Right lobe of liver (tissue), 6 donors: Measurements from ENCODE around the gene GPR31. TPM values are rescaled to one million over a fixed set of nuclear protein-coding genes. Genes with fewer than 3 reads are reported as not detected.

Source experiments
- ATAC-seq, 4 donors: fragments of 200-7000 bp; cut with Tn5 transposase; one replicate each; pipeline ENCODE4 v1.9.1; 2020; ENCODE audit warnings: mild to moderate bottlenecking in 4 of 4, moderate library complexity in 4 of 4
- DNase-seq, 3 donors: peaks; one replicate each; pipeline ENCODE4 v3.0.0-alpha.2; 2020
- H3K27ac ChIP-seq, 3 donors: fragments of 200-600 bp; one replicate each; pipeline ENCODE4 v1.8.0; 2022
- H3K27me3 ChIP-seq, 2 donors: fragments of 200-600 bp; one replicate each; pipeline ENCODE4 v1.8.0; 2022
- H3K36me3 ChIP-seq, 4 donors: fragments of 200-600 bp; sonication (generic) in 1 of 4; one replicate each; pipeline versions ENCODE4 v1.5.1 to v1.8.0; 2017 to 2022; ENCODE audit warnings: control low read depth in 1 of 4
- H3K4me1 ChIP-seq, 4 donors: fragments of 200-600 bp; sonication (generic) in 1 of 4; one replicate each; pipeline versions ENCODE4 v1.5.1 to v1.8.0; 2017 to 2022; ENCODE audit warnings: control low read depth in 1 of 4
- H3K4me3 ChIP-seq, 3 donors: fragments of 200-600 bp; one replicate each; pipeline ENCODE4 v1.8.0; 2022
- H3K9me3 ChIP-seq, 4 donors: fragments of 200-600 bp; sonication (generic) in 1 of 4; one replicate each; pipeline versions ENCODE4 v1.5.1 to v1.8.0; 2017 to 2022; ENCODE audit warnings: control low read depth in 1 of 4
- POLR2A ChIP-seq: fragments of 450-650 bp; IDR thresholded peaks from one replicate; pipeline ENCODE4 v1.6.1; 2017; ENCODE audit warnings: antibody characterized with exemption, mild to moderate bottlenecking
- WGBS: methylation state at CpG from one replicate; pipeline ENCODE4 v1.1.6; 2018; ENCODE audit warnings: low coverage, low lambda C conversion rate; ENCODE audit not compliant: insufficient coverage; ENCODE audit errors: missing lambda C conversion rate; 5-methylcytosine and 5-hydroxymethylcytosine counted together
- intact Hi-C, 2 donors: fragments of 100-400 bp; cut with DNase I; formaldehyde crosslinking; loops; one replicate each; pipeline versions ENCODE4 v1.11.2 to v1.14.1; 2022
- total RNA-seq, 6 experiments: library from RNA; depleted of rRNA in 2 of 6; stranded (reverse); fragments of >200 nt in 2 of 6; fragmentation: NEBNext Ultra II Directional in 3 of 6; extraction: Animal tissue kit (Norgen Biotek cat#: 25700) in 3 of 6; gene quantifications; one replicate each; pipeline versions ENCODE4 v1.1.0 to v1.2.4, GENCODE V29; 2016 to 2023
- TF ChIP-seq, protein P1 (sequence below), 4 donors: fragments of 200-600 bp in 3 of 4; fragments of 450-650 bp in 1 of 4; IDR thresholded peaks; one replicate each; pipeline versions ENCODE4 v1.5.1 to v1.8.0; 2016 to 2022; ENCODE audit warnings: antibody characterized with exemption in 4 of 4, mild to moderate bottlenecking in 2 of 4
- donor health status: DM: no; HTN: yes; CAD: no.
- donor health status: DM: no; HTN: no; CAD: no.
- donor health status: DM: no; HTN: no; CAD: no.
- donor health status: DM: no; HTN: yes; CAD: no.
- donor health status: DM: no; HTN: yes; CAD: no.

The GPR31 gene
- total RNA-seq, 6 experiments from 2014 or later, result not detected

DNA sequence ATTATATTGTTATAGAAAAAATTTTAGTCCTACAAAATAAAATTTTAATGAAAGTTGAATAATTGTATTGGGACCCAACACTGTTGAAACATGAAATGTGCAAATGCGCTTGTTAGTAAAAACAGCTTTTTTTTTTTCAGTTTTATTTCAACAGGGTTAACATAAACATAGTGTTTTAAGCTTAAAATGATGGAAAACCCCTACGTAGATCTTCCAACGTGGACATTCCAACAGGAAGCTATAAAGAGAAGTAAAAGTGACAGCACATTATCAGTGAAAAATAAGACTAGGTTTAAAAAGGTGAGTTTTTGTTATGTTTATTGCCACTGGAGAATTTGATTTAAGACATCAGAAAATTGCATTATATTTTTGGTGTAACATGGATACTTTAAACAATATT, 6.5 kb upstream of the GPR31 start:
- TF ChIP-seq POLR2A, result no peak
- TF ChIP-seq, protein P1, sequence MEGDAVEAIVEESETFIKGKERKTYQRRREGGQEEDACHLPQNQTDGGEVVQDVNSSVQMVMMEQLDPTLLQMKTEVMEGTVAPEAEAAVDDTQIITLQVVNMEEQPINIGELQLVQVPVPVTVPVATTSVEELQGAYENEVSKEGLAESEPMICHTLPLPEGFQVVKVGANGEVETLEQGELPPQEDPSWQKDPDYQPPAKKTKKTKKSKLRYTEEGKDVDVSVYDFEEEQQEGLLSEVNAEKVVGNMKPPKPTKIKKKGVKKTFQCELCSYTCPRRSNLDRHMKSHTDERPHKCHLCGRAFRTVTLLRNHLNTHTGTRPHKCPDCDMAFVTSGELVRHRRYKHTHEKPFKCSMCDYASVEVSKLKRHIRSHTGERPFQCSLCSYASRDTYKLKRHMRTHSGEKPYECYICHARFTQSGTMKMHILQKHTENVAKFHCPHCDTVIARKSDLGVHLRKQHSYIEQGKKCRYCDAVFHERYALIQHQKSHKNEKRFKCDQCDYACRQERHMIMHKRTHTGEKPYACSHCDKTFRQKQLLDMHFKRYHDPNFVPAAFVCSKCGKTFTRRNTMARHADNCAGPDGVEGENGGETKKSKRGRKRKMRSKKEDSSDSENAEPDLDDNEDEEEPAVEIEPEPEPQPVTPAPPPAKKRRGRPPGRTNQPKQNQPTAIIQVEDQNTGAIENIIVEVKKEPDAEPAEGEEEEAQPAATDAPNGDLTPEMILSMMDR (IDR thresholded peaks at IDR 0.05), result no peak
- Histone ChIP-seq H3K27ac (no peak overlapping the region), H3K27me3 (no peaks in the 10 kb centered on the region), H3K4me1 (no peaks in the 10 kb centered on the region), H3K36me3 (no peaks in the 10 kb centered on the region), H3K4me3 (no peak overlapping the region), H3K9me3 (no peaks in the 10 kb centered on the region)
- DNase-seq, result no peak
- no peak for ATAC-seq
- 57% methylated on average over 3 of the region's 3 CpGs for WGBS
- intact Hi-C loops, result no loop called here

DNA sequence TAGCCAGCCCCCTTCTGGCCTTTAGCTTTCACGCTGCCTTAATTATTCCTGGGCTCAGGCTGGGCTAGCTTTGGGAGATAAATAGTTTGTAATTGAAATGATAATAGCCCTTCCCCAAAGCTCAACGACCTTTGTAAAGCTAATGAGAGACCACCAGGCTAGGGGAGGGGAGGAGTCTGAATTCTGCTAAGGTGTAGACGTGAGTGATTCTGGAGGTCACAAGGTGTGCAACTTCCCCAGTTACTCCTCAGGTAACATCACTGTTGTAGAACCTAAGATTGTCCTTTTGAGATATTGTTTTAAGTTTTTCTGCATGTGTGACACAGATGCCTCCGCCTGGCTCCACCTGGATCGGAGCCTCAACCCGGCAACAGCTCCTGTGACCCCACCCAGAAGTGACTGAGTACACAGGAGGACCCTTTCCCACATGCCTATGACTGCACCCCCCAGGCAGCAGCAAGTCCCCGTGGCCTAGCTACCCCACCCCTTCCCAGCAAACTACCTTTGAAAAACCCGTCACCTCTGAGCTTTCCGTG, 5.8 kb upstream of the GPR31 start:
- no peak for DNase-seq
- intact Hi-C loops, result no loop called here
- TF ChIP-seq POLR2A, result no peak
- TF ChIP-seq, protein P1 (IDR thresholded peaks at IDR 0.05), result no peak

DNA sequence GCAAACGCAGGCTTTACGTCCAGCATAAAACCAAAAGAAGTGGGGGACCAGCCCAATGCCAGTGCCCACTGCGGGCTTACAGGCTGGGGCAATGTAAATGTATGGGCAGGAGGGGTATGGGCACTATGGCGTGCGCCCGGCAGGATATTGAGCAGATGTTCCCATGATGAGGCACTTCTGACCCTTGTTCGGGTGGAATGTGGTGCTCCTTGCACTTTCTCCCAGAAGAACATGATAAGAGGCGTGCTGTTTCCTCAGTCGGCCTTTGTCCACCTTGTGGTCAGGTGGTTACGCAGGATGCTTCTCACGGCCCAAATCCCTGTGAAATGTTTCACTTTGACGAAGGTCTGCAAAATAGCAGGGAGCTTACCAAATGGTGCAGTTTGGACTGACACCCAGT, 4.8 kb upstream of the GPR31 start:
- intact Hi-C loops, result no loop called here
- Histone ChIP-seq H3K9me3 (no peaks in the 10 kb centered on the region), H3K4me3 (no peak overlapping the region), H3K27ac (no peak overlapping the region), H3K4me1 (no peaks in the 10 kb centered on the region), H3K27me3 (no peaks in the 10 kb centered on the region), H3K36me3 (no peaks in the 10 kb centered on the region)
- no peak for ATAC-seq
- no peak for TF ChIP-seq POLR2A
- TF ChIP-seq, protein P1 (IDR thresholded peaks at IDR 0.05), result no peak
- 88% methylated on average over 8 of the region's 12 CpGs for WGBS
- DNase-seq, result no peak

More for the DNA sequence above, 5.8 kb upstream of the GPR31 start:
- H3K4me3 ChIP-seq, result no peak overlapping the region
- no peaks in the 10 kb centered on the region for H3K36me3 ChIP-seq
- H3K9me3 ChIP-seq, result no peaks in the 10 kb centered on the region
- ATAC-seq, result no peak
- 66% methylated on average over 5 of the region's 9 CpGs for WGBS
- H3K27ac ChIP-seq, result no peak overlapping the region
- H3K4me1 ChIP-seq, result no peaks in the 10 kb centered on the region
- H3K27me3 ChIP-seq, result no peaks in the 10 kb centered on the region

DNA sequence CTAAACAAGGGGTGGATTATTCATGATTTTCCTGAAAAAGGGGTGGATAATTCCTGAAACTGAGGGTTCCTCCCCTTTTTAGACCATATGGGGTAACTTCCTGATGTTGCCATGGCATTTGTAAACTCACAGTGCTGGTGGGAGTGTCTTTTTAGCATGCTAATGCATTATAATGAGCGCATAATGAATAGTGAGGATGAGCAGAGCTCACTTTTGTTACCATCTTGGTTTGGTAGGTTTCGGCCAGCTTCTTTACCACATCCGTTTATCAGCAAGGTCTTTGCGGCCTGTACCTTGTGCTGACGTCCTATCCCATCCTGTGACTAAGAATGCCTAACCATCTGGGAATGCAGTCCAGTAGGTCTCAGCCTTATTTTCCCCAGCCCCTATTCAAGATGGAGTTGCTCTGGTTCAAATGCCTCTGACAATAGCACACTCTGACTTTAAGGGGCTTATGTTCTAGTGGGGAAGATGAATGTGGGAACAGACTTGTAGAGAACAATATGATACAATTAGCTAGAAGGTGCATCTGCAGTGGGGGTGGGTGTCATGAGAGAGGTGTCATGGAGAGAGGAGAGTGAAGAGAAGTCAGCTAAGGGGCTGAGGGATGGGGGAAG, 4.2 kb upstream of the GPR31 start:
- no peak for TF ChIP-seq POLR2A
- TF ChIP-seq, protein P1 (IDR thresholded peaks at IDR 0.05), result no peak
- Histone ChIP-seq H3K4me1 (no peaks in the 10 kb centered on the region), H3K27ac (no peak overlapping the region), H3K27me3 (no peaks in the 10 kb centered on the region), H3K36me3 (no peaks in the 10 kb centered on the region), H3K9me3 (no peaks in the 10 kb centered on the region), H3K4me3 (no peak overlapping the region)
- DNase-seq, result no peak
- WGBS, result 96% methylated on average over 5 of the region's 5 CpGs
- ATAC-seq, result no peak
- intact Hi-C loops, result no loop called here
